ENCODE data around the gene RNF31.

Gene RNF31

DNA sequence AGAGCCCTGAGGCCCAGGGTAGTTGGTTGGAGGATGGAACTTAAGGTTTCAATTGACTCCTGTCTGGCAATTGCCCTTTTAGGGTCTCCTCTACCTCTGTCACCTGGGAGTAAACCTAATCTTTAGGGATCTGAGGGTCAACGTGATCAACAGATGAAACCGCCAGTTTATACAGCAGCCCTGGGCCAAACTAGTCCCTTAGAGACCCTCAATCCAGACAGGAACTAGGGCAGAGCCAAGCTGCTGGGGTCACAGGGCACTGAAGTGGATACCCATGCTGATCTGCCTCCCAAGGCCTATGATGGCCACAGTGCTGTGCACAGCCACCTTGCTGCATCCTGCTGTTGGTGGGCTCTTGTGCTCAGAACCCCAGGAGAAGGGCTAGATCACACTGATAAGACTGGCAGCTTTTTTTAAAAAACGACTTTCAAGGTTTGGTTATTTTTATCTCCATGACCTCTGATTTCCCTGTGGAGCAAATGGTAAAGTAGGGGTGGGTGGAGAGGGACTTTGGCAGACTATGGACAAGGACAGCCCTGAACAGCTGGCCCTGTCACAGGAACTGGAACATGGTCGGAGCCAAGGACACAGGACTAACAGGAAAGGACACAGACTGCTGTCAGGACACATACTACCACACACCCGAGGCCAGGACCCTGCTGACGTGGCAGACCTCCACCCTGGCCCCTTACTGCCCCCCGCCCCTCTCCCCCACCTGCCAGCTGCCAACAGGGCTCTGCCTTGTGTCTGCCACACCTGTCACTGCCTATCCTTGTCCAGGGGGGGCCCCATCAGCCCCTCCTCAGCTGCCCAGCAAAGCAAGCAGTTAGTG lies 16.4 kb upstream of the RNF31 start:
- Histone ChIP-seq H3K4me1 (ENCODE audit: control insufficient read depth in 2 of 2, insufficient read depth in 2 of 2, low read length in 2 of 2) (peaks cover 3 to 5% of the 10 kb centered on the region in 2 donors), H3K36me3 (ENCODE audit: control insufficient read depth in 2 of 2, insufficient read depth in 2 of 2, low read length in 2 of 2) (no peaks in the 10 kb centered on the region), H3K27me3 (ENCODE audit: control insufficient read depth in 2 of 2, insufficient read depth in 2 of 2, low read length in 2 of 2) (no peaks in the 10 kb centered on the region), H3K9me3 (ENCODE audit: control insufficient read depth in 2 of 2, low read length in 2 of 2) (no peaks in the 10 kb centered on the region), H3K9ac (ENCODE audit: low read depth in 1 of 2, low read length in 2 of 2) (no peak overlapping the region), H3K27ac (ENCODE audit: low read depth in 2 of 2, low read length in 2 of 2) (no peak overlapping the region), H3K4me3 (ENCODE audit: low read length in 2 of 2) (no peak overlapping the region)

GRCh38 chr14:24131549-24131966 lies 15.7 kb upstream of the RNF31 start:
- Histone ChIP-seq H3K36me3 (ENCODE audit: control insufficient read depth in 2 of 2, insufficient read depth in 2 of 2, low read length in 2 of 2) (no peaks in the 10 kb centered on the region), H3K4me3 (ENCODE audit: low read length in 2 of 2) (no peak overlapping the region), H3K9me3 (ENCODE audit: control insufficient read depth in 2 of 2, low read length in 2 of 2) (no peaks in the 10 kb centered on the region), H3K27ac (ENCODE audit: low read depth in 2 of 2, low read length in 2 of 2) (no peak overlapping the region), H3K9ac (ENCODE audit: low read depth in 1 of 2, low read length in 2 of 2) (no peak overlapping the region), H3K27me3 (ENCODE audit: control insufficient read depth in 2 of 2, insufficient read depth in 2 of 2, low read length in 2 of 2) (no peaks in the 10 kb centered on the region), H3K4me1 (ENCODE audit: control insufficient read depth in 2 of 2, insufficient read depth in 2 of 2, low read length in 2 of 2) (peaks cover 5 to 6% of the 10 kb centered on the region in 2 donors)

- Histone ChIP-seq H3K9me3 (ENCODE audit: control insufficient read depth in 2 of 2, low read length in 2 of 2) (no peaks in the 10 kb centered on the region), H3K27ac (ENCODE audit: low read depth in 2 of 2, low read length in 2 of 2) (peak overlapping the region in 1 of 2 donors; percentile 7), H3K4me3 (ENCODE audit: low read length in 2 of 2) (no peak overlapping the region), H3K27me3 (ENCODE audit: control insufficient read depth in 2 of 2, insufficient read depth in 2 of 2, low read length in 2 of 2) (no peaks in the 10 kb centered on the region), H3K4me1 (ENCODE audit: control insufficient read depth in 2 of 2, insufficient read depth in 2 of 2, low read length in 2 of 2) (peaks cover 11 to 12% of the 10 kb centered on the region in 2 donors), H3K36me3 (ENCODE audit: control insufficient read depth in 2 of 2, insufficient read depth in 2 of 2, low read length in 2 of 2) (peaks cover under 1 to 1% of the 10 kb centered on the region in 2 donors), H3K9ac (ENCODE audit: low read depth in 1 of 2, low read length in 2 of 2) (no peak overlapping the region)
Observed at GRCh38 chr14:24132061-24132685, 15.1 kb upstream of the RNF31 start.

DNA sequence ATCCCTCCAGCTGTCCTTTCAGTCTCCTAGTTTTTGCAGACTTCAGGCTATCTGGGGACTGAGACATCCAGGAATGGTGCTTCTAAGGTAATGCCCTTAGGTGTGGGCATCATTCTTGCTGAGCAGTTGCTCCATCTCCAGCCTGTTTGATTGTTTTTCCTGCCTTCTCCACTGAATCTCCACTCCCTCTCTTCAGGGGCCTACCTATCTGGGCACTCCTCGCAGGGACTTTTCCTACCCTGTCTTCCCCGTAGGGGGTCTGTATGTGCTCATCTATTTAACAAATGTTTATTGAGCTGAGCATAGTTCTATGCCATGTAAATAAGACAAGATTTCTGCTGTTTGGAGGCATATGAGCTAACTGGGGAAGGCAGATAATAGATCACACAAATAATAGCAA lies 14.3 kb upstream of the RNF31 start:
- Histone ChIP-seq H3K27ac (ENCODE audit: low read depth in 2 of 2, low read length in 2 of 2) (no peak overlapping the region), H3K27me3 (ENCODE audit: control insufficient read depth in 2 of 2, insufficient read depth in 2 of 2, low read length in 2 of 2) (no peaks in the 10 kb centered on the region), H3K9me3 (ENCODE audit: control insufficient read depth in 2 of 2, low read length in 2 of 2) (no peaks in the 10 kb centered on the region), H3K36me3 (ENCODE audit: control insufficient read depth in 2 of 2, insufficient read depth in 2 of 2, low read length in 2 of 2) (peaks cover 8 to 9% of the 10 kb centered on the region in 2 donors), H3K9ac (ENCODE audit: low read depth in 1 of 2, low read length in 2 of 2) (no peak overlapping the region), H3K4me3 (ENCODE audit: low read length in 2 of 2) (no peak overlapping the region), H3K4me1 (ENCODE audit: control insufficient read depth in 2 of 2, insufficient read depth in 2 of 2, low read length in 2 of 2) (peaks cover 15% of the 10 kb centered on the region in 2 donors)

DNA sequence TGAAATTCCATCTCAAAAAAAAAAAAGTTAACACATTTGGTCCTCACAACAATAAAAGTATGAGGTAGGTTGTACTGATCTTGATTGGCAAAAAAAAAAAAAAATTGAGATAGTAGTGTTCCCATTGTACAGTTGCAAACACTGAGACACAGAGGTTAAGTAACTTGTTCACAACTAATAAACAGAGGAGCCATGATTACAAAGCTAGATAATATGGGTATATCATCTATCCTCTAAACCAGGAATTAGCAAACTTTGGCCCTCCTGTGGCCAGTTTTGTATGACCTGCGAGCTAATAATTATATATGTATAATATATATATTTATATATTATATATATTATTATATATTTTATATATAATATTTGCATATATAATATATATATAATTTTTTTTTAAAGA lies 13.6 kb upstream of the RNF31 start:
- H3K27me3 ChIP-seq (ENCODE audit: control insufficient read depth in 2 of 2, insufficient read depth in 2 of 2, low read length in 2 of 2) = no peaks in the 10 kb centered on the region
- peaks cover 14 to 16% of the 10 kb centered on the region in 2 donors for H3K36me3 ChIP-seq (ENCODE audit: control insufficient read depth in 2 of 2, insufficient read depth in 2 of 2, low read length in 2 of 2)
- no peaks in the 10 kb centered on the region for H3K9me3 ChIP-seq (ENCODE audit: control insufficient read depth in 2 of 2, low read length in 2 of 2)
- H3K27ac ChIP-seq (ENCODE audit: low read depth in 2 of 2, low read length in 2 of 2) = no peak overlapping the region
- H3K4me3 ChIP-seq (ENCODE audit: low read length in 2 of 2) = no peak overlapping the region
- peaks cover 15 to 18% of the 10 kb centered on the region in 2 donors for H3K4me1 ChIP-seq (ENCODE audit: control insufficient read depth in 2 of 2, insufficient read depth in 2 of 2, low read length in 2 of 2)
- no peak overlapping the region for H3K9ac ChIP-seq (ENCODE audit: low read depth in 1 of 2, low read length in 2 of 2)

GRCh38 chr14:24135584-24135833 lies 11.8 kb upstream of the RNF31 start:
- Histone ChIP-seq H3K9me3 (ENCODE audit: control insufficient read depth in 2 of 2, low read length in 2 of 2) (no peaks in the 10 kb centered on the region), H3K36me3 (ENCODE audit: control insufficient read depth in 2 of 2, insufficient read depth in 2 of 2, low read length in 2 of 2) (peaks cover 23 to 25% of the 10 kb centered on the region in 2 donors), H3K4me3 (ENCODE audit: low read length in 2 of 2) (peak overlapping the region; percentile 85 to 92), H3K4me1 (ENCODE audit: control insufficient read depth in 2 of 2, insufficient read depth in 2 of 2, low read length in 2 of 2) (peaks cover 19 to 22% of the 10 kb centered on the region in 2 donors), H3K9ac (ENCODE audit: low read depth in 1 of 2, low read length in 2 of 2) (peak overlapping the region; percentile 79 to 81), H3K27ac (ENCODE audit: low read depth in 2 of 2, low read length in 2 of 2) (peak overlapping the region; percentile 81 to 91), H3K27me3 (ENCODE audit: control insufficient read depth in 2 of 2, insufficient read depth in 2 of 2, low read length in 2 of 2) (no peaks in the 10 kb centered on the region)

DNA sequence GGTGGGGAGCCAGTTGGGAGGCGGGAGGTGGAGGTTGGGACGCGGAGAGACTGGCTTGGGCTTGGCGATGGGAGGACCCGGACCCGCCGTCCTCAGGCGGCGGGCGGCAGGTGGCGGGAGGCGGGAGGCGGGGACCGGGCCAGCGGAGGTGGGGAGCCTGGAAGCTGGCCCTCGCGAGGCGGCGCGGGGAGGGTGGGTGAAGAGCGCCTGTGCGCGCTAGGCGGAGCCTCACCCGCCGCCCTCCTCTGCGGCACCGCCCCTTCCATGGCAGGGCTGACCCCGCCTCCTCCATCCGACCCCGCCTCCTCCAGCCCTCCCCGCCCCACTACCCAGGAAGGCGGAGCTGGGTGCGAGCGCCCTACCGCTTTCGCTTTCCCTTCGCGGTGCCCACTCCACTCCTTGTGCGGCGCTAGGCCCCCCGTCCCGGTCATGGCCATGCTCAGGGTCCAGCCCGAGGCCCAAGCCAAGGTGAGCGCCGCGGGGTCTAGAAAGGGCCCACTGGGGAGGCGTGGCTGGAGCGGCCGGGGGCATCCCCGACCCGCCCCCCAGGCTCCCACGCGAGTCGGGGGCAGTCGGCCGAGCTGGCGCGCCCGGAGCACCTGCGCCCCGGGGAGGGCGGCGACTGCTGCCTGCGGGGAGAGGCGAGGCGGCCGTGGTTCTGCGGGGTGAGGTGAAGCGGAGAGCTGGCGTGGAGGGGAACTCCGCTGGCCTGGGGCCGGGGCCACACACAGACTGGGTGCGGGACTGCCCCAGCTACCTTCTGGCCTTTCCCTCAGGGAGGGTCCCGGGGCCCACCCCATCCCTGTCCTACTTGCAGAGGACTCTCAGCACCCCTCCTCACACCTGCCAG lies 11.2 kb upstream of the RNF31 start, which contains the start of gene PSME1:
Gene PSME1, plus strand, starts transcription at position 361 of the 850 bp plus-strand sequence. Its CDS starts 69 bp downstream, at position 430.
- Histone ChIP-seq H3K27ac (ENCODE audit: low read depth in 2 of 2, low read length in 2 of 2) (peak within 1 kb of the TSS; percentile 87 to 91), H3K36me3 (ENCODE audit: control insufficient read depth in 2 of 2, insufficient read depth in 2 of 2, low read length in 2 of 2) (peaks cover 23 to 25% of the 10 kb centered on the region in 2 donors), H3K9me3 (ENCODE audit: control insufficient read depth in 2 of 2, low read length in 2 of 2) (no peaks in the 10 kb centered on the region), H3K27me3 (ENCODE audit: control insufficient read depth in 2 of 2, insufficient read depth in 2 of 2, low read length in 2 of 2) (no peaks in the 10 kb centered on the region), H3K9ac (ENCODE audit: low read depth in 1 of 2, low read length in 2 of 2) (peak within 1 kb of the TSS; percentile 86 to 94), H3K4me3 (ENCODE audit: low read length in 2 of 2) (peak within 1 kb of the TSS; percentile 85 to 92), H3K4me1 (ENCODE audit: control insufficient read depth in 2 of 2, insufficient read depth in 2 of 2, low read length in 2 of 2) (peaks cover 19 to 24% of the 10 kb centered on the region in 2 donors)

GRCh38 chr14:24136684-24137528 lies 10.4 kb upstream of the RNF31 start:
- H3K4me1 ChIP-seq (ENCODE audit: control insufficient read depth in 2 of 2, insufficient read depth in 2 of 2, low read length in 2 of 2) = peaks cover 22 to 27% of the 10 kb centered on the region in 2 donors

GRCh38 chr14:24137529-24138395 lies 9.5 kb upstream of the RNF31 start:
- H3K4me1 ChIP-seq (ENCODE audit: control insufficient read depth in 2 of 2, insufficient read depth in 2 of 2, low read length in 2 of 2) = peaks cover 28 to 31% of the 10 kb centered on the region in 2 donors
- peak overlapping the region; percentile 83 to 92 for H3K4me3 ChIP-seq (ENCODE audit: low read length in 2 of 2)
- H3K9me3 ChIP-seq (ENCODE audit: control insufficient read depth in 2 of 2, low read length in 2 of 2) = no peaks in the 10 kb centered on the region
- peaks cover 23 to 25% of the 10 kb centered on the region in 2 donors for H3K36me3 ChIP-seq (ENCODE audit: control insufficient read depth in 2 of 2, insufficient read depth in 2 of 2, low read length in 2 of 2)
- no peaks in the 10 kb centered on the region for H3K27me3 ChIP-seq (ENCODE audit: control insufficient read depth in 2 of 2, insufficient read depth in 2 of 2, low read length in 2 of 2)
- peak overlapping the region in 1 of 2 donors; percentile 16 for H3K27ac ChIP-seq (ENCODE audit: low read depth in 2 of 2, low read length in 2 of 2)
- no peak overlapping the region for H3K9ac ChIP-seq (ENCODE audit: low read depth in 1 of 2, low read length in 2 of 2)

More at GRCh38 chr14:24136684-24137528, 10.4 kb upstream of the RNF31 start:
- peak overlapping the region; percentile 86 to 94 for H3K9ac ChIP-seq (ENCODE audit: low read depth in 1 of 2, low read length in 2 of 2)
- H3K36me3 ChIP-seq (ENCODE audit: control insufficient read depth in 2 of 2, insufficient read depth in 2 of 2, low read length in 2 of 2) = peaks cover 23 to 25% of the 10 kb centered on the region in 2 donors
- no peaks in the 10 kb centered on the region for H3K9me3 ChIP-seq (ENCODE audit: control insufficient read depth in 2 of 2, low read length in 2 of 2)
- H3K27me3 ChIP-seq (ENCODE audit: control insufficient read depth in 2 of 2, insufficient read depth in 2 of 2, low read length in 2 of 2) = no peaks in the 10 kb centered on the region
- H3K27ac ChIP-seq (ENCODE audit: low read depth in 2 of 2, low read length in 2 of 2) = peak overlapping the region; percentile 87 to 91
- H3K4me3 ChIP-seq (ENCODE audit: low read length in 2 of 2) = peak overlapping the region; percentile 83 to 92

Measured in mucosa of rectum (tissue), 2 donors.